B cell (primary cell): ENCODE measurements around the gene ADAMTSL1. TPM values are rescaled to one million over a fixed set of nuclear protein-coding genes. Genes with fewer than 3 reads are reported as not detected.

Source experiments
- ATAC-seq: fragments of 200-7000 bp; cut with Tn5 transposase; one replicate; pipeline ENCODE4 v1.10.0; 2021; ENCODE audit warnings: low read depth, mild to moderate bottlenecking, moderate number of reproducible peaks, moderate library complexity
- CTCF ChIA-PET: fragments of 350-600 bp; sonication (Branson Sonifier 250); formaldehyde crosslinking; loops from one replicate; lab custom pipeline; 2021; ENCODE audit warnings: antibody characterized with exemption, inconsistent platforms; lab: Charles Lee
- POLR2A ChIA-PET: fragments of 350-600 bp; sonication (Branson Sonifier 250); formaldehyde crosslinking; loops from one replicate; lab custom pipeline; 2021; ENCODE audit warnings: antibody characterized with exemption; lab: Charles Lee
- DNase-seq: peaks from one replicate; pipeline ENCODE4 v3.0.0; 2013
- H2AFZ ChIP-seq: 2 replicates; pipeline ENCODE4 v1.6.1; 2012; ENCODE audit warnings: mild to moderate bottlenecking, low read depth, low read length; ENCODE audit not compliant: insufficient read depth, poor library complexity, severe bottlenecking
- H3K27ac ChIP-seq, 2 donors: 1 replicate in 1 of 2; 2 replicates in 1 of 2; pipeline ENCODE4 v1.5.1; 2012 to 2013; ENCODE audit warnings: low read length in 2 of 2, mild to moderate bottlenecking in 2 of 2, moderate library complexity in 1 of 2
- H3K27me3 ChIP-seq, 4 experiments: fragments of 200-600 bp in 1 of 4; sonication (generic) in 1 of 4; replicated peaks in 1 of 4; 1 replicate in 2 of 4; 2 replicates in 2 of 4; pipeline versions ENCODE4 v1.6.1 to v1.7.0; 2013 to 2016; ENCODE audit warnings: low read length in 3 of 4, mild to moderate bottlenecking in 2 of 4, mixed read lengths in 1 of 4, moderate library complexity in 1 of 4; ENCODE audit not compliant: insufficient read depth in 4 of 4, control insufficient read depth in 3 of 4; ENCODE audit errors: control extremely low read depth in 1 of 4
- H3K36me3 ChIP-seq, 2 experiments: replicated peaks in 1 of 2; 1 replicate in 1 of 2; 2 replicates in 1 of 2; pipeline versions ENCODE4 v1.6.1 to v1.7.1; 2013; ENCODE audit warnings: low read length in 1 of 2; ENCODE audit not compliant: insufficient read depth in 2 of 2, control insufficient read depth in 1 of 2; ENCODE audit errors: control extremely low read depth in 1 of 2, extremely low read depth in 1 of 2
- H3K4me1 ChIP-seq, 2 donors: fragments of 200-600 bp in 1 of 2; sonication (generic) in 1 of 2; 1 replicate in 1 of 2; 2 replicates in 1 of 2; pipeline versions ENCODE4 v1.5.1 to v1.6.1; 2013 to 2017; ENCODE audit warnings: low read length in 2 of 2; ENCODE audit not compliant: control insufficient read depth in 2 of 2, insufficient read depth in 2 of 2
- H3K4me2 ChIP-seq: replicated peaks from 2 replicates; pipeline ENCODE3; 2012; ENCODE audit warnings: mild to moderate bottlenecking, low read depth, low read length; ENCODE audit not compliant: poor library complexity, severe bottlenecking
- H3K4me3 ChIP-seq, 5 experiments: fragments of 200-600 bp in 1 of 5; sonication (generic) in 1 of 5; 1 replicate in 3 of 5; 2 replicates in 2 of 5; pipeline versions ENCODE4 v1.5.1 to v1.7.0; 2011 to 2016; ENCODE audit warnings: low read length in 4 of 5, mild to moderate bottlenecking in 4 of 5, low read depth in 2 of 5, control low read depth in 1 of 5, moderate library complexity in 1 of 5; ENCODE audit not compliant: insufficient read depth in 1 of 5; ENCODE audit errors: control extremely low read depth in 1 of 5, extremely low read depth in 1 of 5
- H3K79me2 ChIP-seq: fragments of 200-600 bp; sonication (generic); one replicate; pipeline ENCODE4 v1.6.0; 2016; ENCODE audit warnings: low read length; ENCODE audit not compliant: control insufficient read depth, insufficient read depth
- H3K9ac ChIP-seq: fragments of 200-600 bp; sonication (generic); 2 replicates; pipeline ENCODE4 v1.6.1; 2017; ENCODE audit warnings: mild to moderate bottlenecking, low read length, moderate library complexity
- H3K9me3 ChIP-seq, 3 donors: one replicate each; pipeline versions ENCODE4 v1.6.1 to v1.7.1; 2013; ENCODE audit warnings: low read length in 2 of 3; ENCODE audit not compliant: control insufficient read depth in 2 of 3, insufficient read depth in 1 of 3; ENCODE audit errors: control extremely low read depth in 1 of 3
- H4K20me1 ChIP-seq: 2 replicates; pipeline ENCODE4 v1.6.0; 2012; ENCODE audit warnings: mild to moderate bottlenecking, low read length; ENCODE audit not compliant: insufficient read depth, control insufficient read depth, poor library complexity, severe bottlenecking
- H3K27ac Mint-ChIP-seq: one replicate; pipeline ENCODE4 v1.8.0; 2021; ENCODE audit warnings: mixed read lengths
- H3K27me3 Mint-ChIP-seq: one replicate; pipeline ENCODE4 v1.8.0; 2021; ENCODE audit warnings: mixed read lengths
- H3K4me1 Mint-ChIP-seq: one replicate; pipeline ENCODE4 v1.8.0; 2021; ENCODE audit warnings: mixed read lengths
- H3K4me3 Mint-ChIP-seq: one replicate; pipeline ENCODE4 v1.8.0; 2021; ENCODE audit warnings: mixed read lengths
- H3K9me3 Mint-ChIP-seq: one replicate; pipeline ENCODE4 v1.8.0; 2022; ENCODE audit warnings: mixed read lengths; ENCODE audit not compliant: insufficient read depth
- EZH2 ChIP-seq: IDR thresholded peaks from 2 replicates; pipeline ENCODE4 v1.6.1; 2012; ENCODE audit warnings: borderline replicate concordance, low read depth, mild to moderate bottlenecking, moderate library complexity, low read length; ENCODE audit not compliant: insufficient read depth, poor library complexity, severe bottlenecking
- WGBS: methylation state at CpG from one replicate; pipeline ENCODE4 v1.1.5; 2013; ENCODE audit warnings: missing lambda C conversion rate; ENCODE audit not compliant: insufficient coverage; 5-methylcytosine and 5-hydroxymethylcytosine counted together
- intact Hi-C: fragments of 100-400 bp; cut with micrococcal nuclease; formaldehyde crosslinking; loops from one replicate; pipeline ENCODE4 v1.10.0; 2022
- polyA plus RNA-seq: library from polyadenylated mRNA; depleted of rRNA; stranded (reverse); fragments of >200 nt; gene quantifications from 2 replicates; pipeline ENCODE4 v1.2.3, GENCODE V29; 2012
- total RNA-seq, 2 donors: library from RNA; stranded (reverse); fragments of 120-200 nt in 1 of 2; gene quantifications; 1 replicate in 1 of 2; 2 replicates in 1 of 2; pipeline versions ENCODE4 v1.2.3 to v1.2.4, GENCODE V29; 2013 to 2022
- TF ChIP-seq, protein P1 (sequence below): fragments of 200-600 bp; IDR thresholded peaks from one replicate; pipeline ENCODE4 v1.8.0; 2022; ENCODE audit warnings: antibody characterized with exemption, mild to moderate bottlenecking

Gene ADAMTSL1
- total and polyA plus RNA-seq, 2 donors (not counting 1 experiment from before 2014, with no cell fraction given), result not detected

DNA sequence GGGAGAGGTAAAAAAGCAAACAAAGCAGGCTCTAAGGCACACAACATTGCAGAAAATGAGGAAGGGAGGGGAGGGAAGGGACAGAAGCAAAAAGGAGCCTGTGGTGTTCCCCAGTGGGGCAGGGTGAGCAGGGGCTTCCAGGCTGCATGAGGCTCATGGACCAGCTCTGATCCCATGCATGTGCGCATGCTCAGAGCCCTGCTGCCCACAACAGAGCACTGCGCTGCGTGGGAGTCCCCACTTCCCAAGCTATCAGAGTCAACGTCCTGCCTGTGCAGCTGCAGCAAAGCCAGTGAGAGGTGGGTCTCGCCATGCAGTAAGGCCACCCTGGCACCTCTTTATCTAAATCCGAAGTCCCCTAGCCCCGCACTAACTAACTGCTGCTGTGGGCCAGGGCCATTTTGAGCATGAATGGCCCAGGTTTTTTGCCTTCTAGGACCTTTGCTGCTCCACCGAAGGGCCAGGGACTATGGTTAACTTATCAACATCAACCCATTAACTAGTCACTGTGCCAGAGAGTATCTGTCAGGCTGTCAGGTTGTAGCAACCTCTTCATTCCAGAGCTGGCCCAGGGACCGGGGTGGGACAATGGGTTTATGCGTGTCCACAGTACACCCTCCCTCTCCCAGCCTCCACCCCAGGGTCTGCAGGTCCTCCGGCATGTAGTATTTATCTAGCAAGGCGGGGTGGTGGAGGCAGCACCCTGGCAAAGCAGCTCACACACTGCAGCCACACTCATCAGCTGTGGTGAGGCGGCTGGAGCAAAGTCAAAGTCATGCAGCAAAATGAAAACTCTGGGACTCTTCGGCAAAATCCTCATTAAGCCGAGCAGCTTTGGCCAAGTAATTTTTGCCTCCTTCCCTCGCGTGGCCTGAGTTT lies 435.4 kb downstream of the ADAMTSL1 start:
- TF ChIP-seq, protein P1, sequence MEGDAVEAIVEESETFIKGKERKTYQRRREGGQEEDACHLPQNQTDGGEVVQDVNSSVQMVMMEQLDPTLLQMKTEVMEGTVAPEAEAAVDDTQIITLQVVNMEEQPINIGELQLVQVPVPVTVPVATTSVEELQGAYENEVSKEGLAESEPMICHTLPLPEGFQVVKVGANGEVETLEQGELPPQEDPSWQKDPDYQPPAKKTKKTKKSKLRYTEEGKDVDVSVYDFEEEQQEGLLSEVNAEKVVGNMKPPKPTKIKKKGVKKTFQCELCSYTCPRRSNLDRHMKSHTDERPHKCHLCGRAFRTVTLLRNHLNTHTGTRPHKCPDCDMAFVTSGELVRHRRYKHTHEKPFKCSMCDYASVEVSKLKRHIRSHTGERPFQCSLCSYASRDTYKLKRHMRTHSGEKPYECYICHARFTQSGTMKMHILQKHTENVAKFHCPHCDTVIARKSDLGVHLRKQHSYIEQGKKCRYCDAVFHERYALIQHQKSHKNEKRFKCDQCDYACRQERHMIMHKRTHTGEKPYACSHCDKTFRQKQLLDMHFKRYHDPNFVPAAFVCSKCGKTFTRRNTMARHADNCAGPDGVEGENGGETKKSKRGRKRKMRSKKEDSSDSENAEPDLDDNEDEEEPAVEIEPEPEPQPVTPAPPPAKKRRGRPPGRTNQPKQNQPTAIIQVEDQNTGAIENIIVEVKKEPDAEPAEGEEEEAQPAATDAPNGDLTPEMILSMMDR, result no peak
- no peak for TF ChIP-seq EZH2
- no peaks in the 10 kb centered on the region for H3K9me3 Mint-ChIP-seq
- no peak for ATAC-seq
- Histone ChIP-seq H2AFZ (no peak overlapping the region), H4K20me1 (no peaks in the 10 kb centered on the region), H3K4me2 (no peak overlapping the region), H3K36me3 (no peaks in the 10 kb centered on the region), H3K79me2 (no peaks in the 10 kb centered on the region), H3K9ac (no peak overlapping the region), H3K9me3 (peaks cover 0 to 7% (median 0%) of the 10 kb centered on the region in 3 donors), H3K27ac (no peak overlapping the region), H3K4me1 (no peaks in the 10 kb centered on the region), H3K27me3 (no peaks in the 10 kb centered on the region), H3K4me3 (no peak overlapping the region)
- H3K4me1 Mint-ChIP-seq, result no peaks in the 10 kb centered on the region
- ChIA-PET POLR2A (no interaction called here), CTCF (no interaction called here)
- 87% methylated on average over 14 of the region's 17 CpGs for WGBS
- peaks cover 3% of the 10 kb centered on the region for H3K27me3 Mint-ChIP-seq
- intact Hi-C loops, result no loop called here
- no peak overlapping the region for H3K27ac Mint-ChIP-seq
- DNase-seq, result no peak
- H3K4me3 Mint-ChIP-seq, result no peak overlapping the region

DNA sequence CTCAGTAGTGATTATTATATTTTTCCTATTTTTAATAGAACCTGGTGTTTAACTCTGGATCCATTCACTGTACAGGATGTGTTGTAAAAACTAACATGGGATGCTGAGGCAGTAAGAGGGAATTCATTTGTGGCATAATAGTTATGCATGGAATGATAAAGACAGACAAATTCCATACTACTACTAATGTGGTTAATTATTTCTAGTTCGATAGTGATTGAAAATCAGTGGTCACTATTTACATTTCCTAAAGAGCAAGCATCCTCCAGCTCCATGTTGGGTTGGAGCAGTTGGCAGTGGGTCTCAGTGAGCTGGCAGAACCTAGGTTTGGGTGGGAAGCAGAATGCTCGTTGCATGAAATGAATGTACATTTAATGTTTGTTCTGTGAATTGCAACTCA lies 436.5 kb downstream of the ADAMTSL1 start:
- no peak overlapping the region for H2AFZ ChIP-seq
- H3K27me3 ChIP-seq, result no peaks in the 10 kb centered on the region
- peaks cover 0 to 7% (median 0%) of the 10 kb centered on the region in 3 donors for H3K9me3 ChIP-seq
- Mint-ChIP-seq H3K27ac (no peak overlapping the region), H3K27me3 (peaks cover 8% of the 10 kb centered on the region), H3K9me3 (no peaks in the 10 kb centered on the region), H3K4me1 (no peaks in the 10 kb centered on the region), H3K4me3 (no peak overlapping the region)
- no peaks in the 10 kb centered on the region for H3K4me1 ChIP-seq
- TF ChIP-seq, protein P1, result no peak
- no peak for TF ChIP-seq EZH2
- no peak overlapping the region for H3K4me2 ChIP-seq
- H3K4me3 ChIP-seq, result no peak overlapping the region
- no peak overlapping the region for H3K27ac ChIP-seq
- POLR2A ChIA-PET, result no interaction called here
- DNase-seq, result no peak
- CTCF ChIA-PET, result interaction anchor here (0.6 kb wide), 1 partner anchor 22 kb away, joined by 4 read pairs; no protein-coding TSS in a partner anchor
- no peak for ATAC-seq
- H3K36me3 ChIP-seq, result no peaks in the 10 kb centered on the region
- no peaks in the 10 kb centered on the region for H3K79me2 ChIP-seq
- H3K9ac ChIP-seq, result no peak overlapping the region
- intact Hi-C loops, result no loop called here
- no CpG with 5 or more reads among the region's 2 CpGs for WGBS
- no peaks in the 10 kb centered on the region for H4K20me1 ChIP-seq
